HepG2 (cell line): ENCODE data around the gene JMJD8. TPM values are rescaled to one million over a fixed set of nuclear protein-coding genes. Genes with fewer than 3 reads are reported as not detected.

ENCODE experiments used
- AGO1 ChIP-seq: fragments of 200-400 bp; formaldehyde crosslinking; IDR thresholded peaks from 2 replicates; pipeline ENCODE4 v1.6.1; 2017; ENCODE audit warnings: mild to moderate bottlenecking, low read depth, low read length, moderate library complexity; ENCODE audit not compliant: poor library complexity, severe bottlenecking
- BCL3 ChIP-seq: sonication (generic); formaldehyde crosslinking; IDR thresholded peaks from 2 replicates; pipeline ENCODE4 v1.5.1; 2020; ENCODE audit warnings: mild to moderate bottlenecking, missing genetic modification reagents, moderate library complexity
- CREB1 ChIP-seq, 2 experiments: fragments of 450-650 bp in 1 of 2; IDR thresholded peaks; 2 replicates each; pipeline ENCODE4 v1.6.1; 2016 to 2017; ENCODE audit warnings: control low read depth in 1 of 2, mild to moderate bottlenecking in 1 of 2, missing compliant biosample characterization in 1 of 2, missing genetic modification characterization in 1 of 2
- FOXA1 ChIP-seq, 2 experiments: fragments of 450-650 bp in 1 of 2; sonication (generic) in 1 of 2; formaldehyde crosslinking in 1 of 2; IDR thresholded peaks; 2 replicates each; pipeline versions ENCODE4 v1.4.0 to v1.6.1; 2016 to 2020; ENCODE audit warnings: missing genetic modification reagents in 1 of 2
- GATAD1 ChIP-seq: IDR thresholded peaks from 2 replicates; pipeline ENCODE4 v1.6.1; 2016; ENCODE audit warnings: missing genetic modification reagents, missing compliant biosample characterization
- IKZF1 ChIP-seq: fragments of 450-650 bp; IDR thresholded peaks from 2 replicates; pipeline ENCODE4 v1.7.1; 2016
- NONO ChIP-seq, 2 experiments: fragments of 450-650 bp in 1 of 2; sonication (generic) in 1 of 2; formaldehyde crosslinking in 1 of 2; IDR thresholded peaks in 1 of 2; conservative IDR thresholded peaks in 1 of 2; 2 replicates each; pipeline versions ENCODE4 v1.6.1 to v1.8.0; 2017 to 2022; ENCODE audit warnings: mild to moderate bottlenecking in 1 of 2, missing genetic modification reagents in 1 of 2, moderate library complexity in 1 of 2
- RXRB ChIP-seq: IDR thresholded peaks from 2 replicates; pipeline ENCODE4 v1.6.1; 2016; ENCODE audit warnings: borderline replicate concordance, missing genetic modification reagents, missing compliant biosample characterization
- ZBTB10 ChIP-seq: sonication (generic); formaldehyde crosslinking; IDR thresholded peaks from 2 replicates; pipeline ENCODE4 v1.4.0; 2020; ENCODE audit warnings: missing genetic modification reagents, borderline replicate concordance
- polyA plus RNA-seq, 8 experiments: library from polyadenylated mRNA; depleted of rRNA in 3 of 8; stranded (reverse) in 7 of 8; unstranded in 1 of 8; fragments of >200 nt; fragmentation: Illumina TruSeq in 4 of 8; extraction: Trizol in 4 of 8; gene quantifications; 2 replicates each; pipeline versions ENCODE4 v1.2.1 to v1.2.3, GENCODE V29; 2011 to 2016; ENCODE audit warnings: low read depth in 4 of 8, missing spikeins in 1 of 8, mixed read lengths in 1 of 8; ENCODE audit not compliant: insufficient read depth in 1 of 8
- total RNA-seq, 5 experiments: library from RNA; depleted of rRNA; stranded (reverse); fragments of >200 nt; fragmentation: Illumina TruSeq; extraction: Trizol; gene quantifications; 2 replicates each; pipeline ENCODE4 v1.2.3, GENCODE V29; 2016; ENCODE audit warnings: low read depth in 1 of 5
- TF ChIP-seq, protein P1 (sequence below), 2 experiments: sonication (generic) in 1 of 2; formaldehyde crosslinking in 1 of 2; IDR thresholded peaks; 2 replicates each; pipeline versions ENCODE4 v1.6.1 to v1.9.0; 2014 to 2022; ENCODE audit warnings: antibody characterized with exemption in 1 of 2, borderline replicate concordance in 1 of 2, inconsistent platforms in 1 of 2, low read depth in 1 of 2, missing genetic modification reagents in 1 of 2
- TF ChIP-seq, protein P2 (sequence below): sonication (generic); formaldehyde crosslinking; IDR thresholded peaks from 2 replicates; pipeline ENCODE4 v1.4.0; 2020; ENCODE audit warnings: missing genetic modification reagents

JMJD8 gene
- total and polyA plus RNA-seq, 2 of the 13 experiments (the other 11 are each of a cell fraction or from before 2014, with no cell fraction given) = 2.6 to 11.8 TPM

DNA sequence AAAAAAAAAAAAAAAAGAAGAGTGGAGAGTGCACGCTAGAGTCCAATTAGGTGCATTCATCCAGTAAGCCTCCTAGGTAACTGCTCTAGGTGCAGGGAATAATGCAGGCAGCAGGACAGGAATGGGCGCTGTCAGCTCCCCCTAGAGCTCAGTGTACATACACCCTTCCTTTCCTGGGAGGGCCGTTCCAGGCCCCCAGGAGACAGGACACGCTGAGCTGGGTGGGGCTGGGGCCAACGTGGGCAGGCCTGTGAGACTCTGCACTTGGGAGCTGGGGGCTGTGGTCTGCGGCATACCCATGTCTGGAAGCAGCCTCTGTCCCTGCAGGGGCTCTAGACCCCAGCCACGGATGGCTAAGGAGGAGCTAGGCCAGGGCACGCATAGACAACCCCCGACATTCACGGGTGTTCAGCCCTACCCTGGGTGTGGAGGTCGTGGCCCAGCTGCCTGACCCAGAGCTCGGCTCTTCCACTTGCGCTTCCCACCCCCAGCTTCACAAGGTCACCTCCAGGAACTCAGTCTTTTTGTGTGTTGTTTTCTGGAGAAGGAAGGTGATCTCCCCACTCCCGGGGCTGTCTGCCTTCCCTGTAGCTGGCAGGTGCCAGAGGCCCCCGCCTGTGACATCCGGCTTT, 35.8 kb upstream of the JMJD8 start (continued):
- TF ChIP-seq, protein P1, sequence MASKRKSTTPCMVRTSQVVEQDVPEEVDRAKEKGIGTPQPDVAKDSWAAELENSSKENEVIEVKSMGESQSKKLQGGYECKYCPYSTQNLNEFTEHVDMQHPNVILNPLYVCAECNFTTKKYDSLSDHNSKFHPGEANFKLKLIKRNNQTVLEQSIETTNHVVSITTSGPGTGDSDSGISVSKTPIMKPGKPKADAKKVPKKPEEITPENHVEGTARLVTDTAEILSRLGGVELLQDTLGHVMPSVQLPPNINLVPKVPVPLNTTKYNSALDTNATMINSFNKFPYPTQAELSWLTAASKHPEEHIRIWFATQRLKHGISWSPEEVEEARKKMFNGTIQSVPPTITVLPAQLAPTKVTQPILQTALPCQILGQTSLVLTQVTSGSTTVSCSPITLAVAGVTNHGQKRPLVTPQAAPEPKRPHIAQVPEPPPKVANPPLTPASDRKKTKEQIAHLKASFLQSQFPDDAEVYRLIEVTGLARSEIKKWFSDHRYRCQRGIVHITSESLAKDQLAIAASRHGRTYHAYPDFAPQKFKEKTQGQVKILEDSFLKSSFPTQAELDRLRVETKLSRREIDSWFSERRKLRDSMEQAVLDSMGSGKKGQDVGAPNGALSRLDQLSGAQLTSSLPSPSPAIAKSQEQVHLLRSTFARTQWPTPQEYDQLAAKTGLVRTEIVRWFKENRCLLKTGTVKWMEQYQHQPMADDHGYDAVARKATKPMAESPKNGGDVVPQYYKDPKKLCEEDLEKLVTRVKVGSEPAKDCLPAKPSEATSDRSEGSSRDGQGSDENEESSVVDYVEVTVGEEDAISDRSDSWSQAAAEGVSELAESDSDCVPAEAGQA (IDR thresholded peaks at IDR 0.05; ENCODE audit: low read depth) = no peak
- TF ChIP-seq, protein P1 (CRISPR knock-in tag; IDR thresholded peaks at IDR 0.05; ENCODE audit: borderline replicate concordance) = 0 out of 2 replicates have a peak, but pooled peaks have one; percentile 11
- TF ChIP-seq FOXA1 (IDR thresholded peaks at IDR 0.05) = no peak
- TF ChIP-seq FOXA1 (CRISPR knock-in tag; IDR thresholded peaks at IDR 0.05) = peak; percentile 60
- TF ChIP-seq NONO (IDR thresholded peaks at IDR 0.05) = no peak
- TF ChIP-seq NONO (CRISPR knock-in tag; conservative IDR thresholded peaks at IDR 0.05) = 0 out of 2 replicates have a peak, but pooled peaks have one; percentile 5
- TF ChIP-seq BCL3 (CRISPR knock-in tag) = no peak
- TF ChIP-seq GATAD1 = no peak
- no peak for TF ChIP-seq RXRB (CRISPR knock-in tag)
- TF ChIP-seq, protein P2, sequence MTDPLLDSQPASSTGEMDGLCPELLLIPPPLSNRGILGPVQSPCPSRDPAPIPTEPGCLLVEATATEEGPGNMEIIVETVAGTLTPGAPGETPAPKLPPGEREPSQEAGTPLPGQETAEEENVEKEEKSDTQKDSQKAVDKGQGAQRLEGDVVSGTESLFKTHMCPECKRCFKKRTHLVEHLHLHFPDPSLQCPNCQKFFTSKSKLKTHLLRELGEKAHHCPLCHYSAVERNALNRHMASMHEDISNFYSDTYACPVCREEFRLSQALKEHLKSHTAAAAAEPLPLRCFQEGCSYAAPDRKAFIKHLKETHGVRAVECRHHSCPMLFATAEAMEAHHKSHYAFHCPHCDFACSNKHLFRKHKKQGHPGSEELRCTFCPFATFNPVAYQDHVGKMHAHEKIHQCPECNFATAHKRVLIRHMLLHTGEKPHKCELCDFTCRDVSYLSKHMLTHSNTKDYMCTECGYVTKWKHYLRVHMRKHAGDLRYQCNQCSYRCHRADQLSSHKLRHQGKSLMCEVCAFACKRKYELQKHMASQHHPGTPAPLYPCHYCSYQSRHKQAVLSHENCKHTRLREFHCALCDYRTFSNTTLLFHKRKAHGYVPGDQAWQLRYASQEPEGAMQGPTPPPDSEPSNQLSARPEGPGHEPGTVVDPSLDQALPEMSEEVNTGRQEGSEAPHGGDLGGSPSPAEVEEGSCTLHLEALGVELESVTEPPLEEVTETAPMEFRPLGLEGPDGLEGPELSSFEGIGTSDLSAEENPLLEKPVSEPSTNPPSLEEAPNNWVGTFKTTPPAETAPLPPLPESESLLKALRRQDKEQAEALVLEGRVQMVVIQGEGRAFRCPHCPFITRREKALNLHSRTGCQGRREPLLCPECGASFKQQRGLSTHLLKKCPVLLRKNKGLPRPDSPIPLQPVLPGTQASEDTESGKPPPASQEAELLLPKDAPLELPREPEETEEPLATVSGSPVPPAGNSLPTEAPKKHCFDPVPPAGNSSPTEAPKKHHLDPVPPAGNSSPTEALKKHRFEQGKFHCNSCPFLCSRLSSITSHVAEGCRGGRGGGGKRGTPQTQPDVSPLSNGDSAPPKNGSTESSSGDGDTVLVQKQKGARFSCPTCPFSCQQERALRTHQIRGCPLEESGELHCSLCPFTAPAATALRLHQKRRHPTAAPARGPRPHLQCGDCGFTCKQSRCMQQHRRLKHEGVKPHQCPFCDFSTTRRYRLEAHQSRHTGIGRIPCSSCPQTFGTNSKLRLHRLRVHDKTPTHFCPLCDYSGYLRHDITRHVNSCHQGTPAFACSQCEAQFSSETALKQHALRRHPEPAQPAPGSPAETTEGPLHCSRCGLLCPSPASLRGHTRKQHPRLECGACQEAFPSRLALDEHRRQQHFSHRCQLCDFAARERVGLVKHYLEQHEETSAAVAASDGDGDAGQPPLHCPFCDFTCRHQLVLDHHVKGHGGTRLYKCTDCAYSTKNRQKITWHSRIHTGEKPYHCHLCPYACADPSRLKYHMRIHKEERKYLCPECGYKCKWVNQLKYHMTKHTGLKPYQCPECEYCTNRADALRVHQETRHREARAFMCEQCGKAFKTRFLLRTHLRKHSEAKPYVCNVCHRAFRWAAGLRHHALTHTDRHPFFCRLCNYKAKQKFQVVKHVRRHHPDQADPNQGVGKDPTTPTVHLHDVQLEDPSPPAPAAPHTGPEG (CRISPR knock-in tag) = no peak
- TF ChIP-seq IKZF1 = no peak
- no peak for TF ChIP-seq ZBTB10 (CRISPR knock-in tag)
- no peak for TF ChIP-seq CREB1 (IDR thresholded peaks at IDR 0.05)
- no peak for TF ChIP-seq CREB1 (CRISPR knock-in tag; IDR thresholded peaks at IDR 0.05)
- peak; percentile 5 for TF ChIP-seq AGO1
